ENCODE measurements around the gene SLC22A1.

SLC22A1 gene

DNA sequence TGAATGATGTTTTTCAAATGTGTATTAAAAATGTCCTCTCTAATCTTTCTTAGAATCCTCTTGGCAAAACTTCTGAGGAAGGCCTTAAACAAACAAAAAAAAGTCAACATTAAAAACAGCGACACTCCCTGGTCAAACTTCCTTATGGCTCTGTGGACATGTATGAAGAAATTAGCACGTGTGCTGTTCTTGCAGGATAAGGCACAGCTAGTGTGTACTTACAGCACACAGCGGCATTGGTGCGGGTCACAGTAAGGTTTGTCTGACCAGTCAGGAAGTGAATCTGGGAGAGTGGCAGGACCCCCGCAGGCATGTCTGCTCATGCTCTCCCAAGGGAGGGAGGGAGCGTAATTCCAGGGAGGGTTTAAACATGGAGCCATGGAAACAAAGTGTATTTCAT lies 38.8 kb downstream of the SLC22A1 start:
- Histone ChIP-seq H3K27me3 (peaks cover 12% of the 10 kb centered on the region), H3K4me3 (ENCODE audit: low read depth in 1 of 2, low read length in 1 of 2) (no peak overlapping the region), H3K27ac (no peak overlapping the region), H3K36me3 (no peaks in the 10 kb centered on the region), H3K9me3 (no peaks in the 10 kb centered on the region), H3K4me1 (ENCODE audit: control insufficient read depth in 1 of 2, insufficient read depth in 1 of 2, low read depth in 1 of 2, low read length in 1 of 2) (no peaks in the 10 kb centered on the region)
- TF ChIP-seq CTCF (IDR thresholded peaks at IDR 0.05): no peak

DNA sequence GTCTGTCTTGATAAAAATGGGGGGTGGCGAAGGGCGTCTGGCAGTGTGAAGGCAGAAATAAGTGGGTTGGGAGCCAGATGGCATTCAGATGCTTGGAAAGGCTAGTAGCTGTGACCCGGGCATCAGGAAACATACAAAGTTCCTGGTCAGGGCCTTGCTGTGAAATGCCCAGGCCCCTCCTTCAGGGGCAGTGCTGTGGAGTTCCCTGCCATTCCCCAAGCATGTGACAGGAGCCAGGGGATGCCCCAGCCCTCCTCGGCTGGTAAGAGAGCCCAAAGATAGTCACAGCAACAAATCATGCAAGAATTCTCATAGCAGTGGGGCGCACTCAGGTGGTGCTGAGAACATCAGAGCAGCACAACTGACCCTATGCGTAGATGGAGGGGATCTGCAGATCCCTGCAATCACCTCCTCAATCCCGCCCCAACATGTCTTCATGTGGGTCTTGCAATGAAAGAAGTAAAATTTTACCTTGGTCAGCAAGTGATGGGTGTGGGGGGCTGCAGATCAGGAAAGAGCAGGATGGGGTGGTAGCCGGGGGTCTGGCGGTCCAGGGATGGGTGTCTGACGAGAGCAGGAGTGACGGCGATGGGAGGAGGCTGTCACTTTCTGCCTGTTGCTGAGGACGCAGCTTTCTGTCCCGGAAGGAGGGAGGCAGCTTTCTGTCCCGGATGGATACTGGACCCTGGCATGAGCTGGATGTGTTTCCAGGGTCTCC lies 39.5 kb downstream of the SLC22A1 start:
- Histone ChIP-seq H3K27ac (no peak overlapping the region), H3K36me3 (no peaks in the 10 kb centered on the region), H3K4me1 (ENCODE audit: control insufficient read depth in 1 of 2, insufficient read depth in 1 of 2, low read depth in 1 of 2, low read length in 1 of 2) (no peaks in the 10 kb centered on the region), H3K4me3 (ENCODE audit: low read depth in 1 of 2, low read length in 1 of 2) (no peak overlapping the region), H3K27me3 (peaks cover 12% of the 10 kb centered on the region), H3K9me3 (no peaks in the 10 kb centered on the region)
- no peak for TF ChIP-seq CTCF (IDR thresholded peaks at IDR 0.05)

DNA sequence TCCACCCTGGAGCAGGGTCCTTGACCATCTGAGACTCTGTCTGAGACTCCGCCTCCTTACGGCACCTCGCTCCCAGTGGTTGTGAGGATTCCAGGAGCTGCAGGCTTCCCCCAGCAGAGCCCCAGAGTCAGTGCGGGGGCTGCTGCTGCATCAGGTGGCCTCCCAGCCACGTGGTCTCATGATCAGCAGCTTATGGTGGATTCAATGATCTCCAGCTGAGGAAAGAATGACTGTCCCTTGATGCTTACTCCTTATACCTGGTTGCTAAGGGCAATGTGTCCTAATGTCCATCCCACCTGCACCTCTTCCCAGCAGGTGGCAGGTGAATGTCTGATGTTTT lies 40.0 kb downstream of the SLC22A1 start:
- no peaks in the 10 kb centered on the region for H3K9me3 ChIP-seq
- TF ChIP-seq CTCF (IDR thresholded peaks at IDR 0.05): no peak
- H3K27me3 ChIP-seq: peaks cover 12% of the 10 kb centered on the region
- H3K4me1 ChIP-seq (ENCODE audit: control insufficient read depth in 1 of 2, insufficient read depth in 1 of 2, low read depth in 1 of 2, low read length in 1 of 2): no peaks in the 10 kb centered on the region
- H3K36me3 ChIP-seq: no peaks in the 10 kb centered on the region
- H3K27ac ChIP-seq: no peak overlapping the region
- H3K4me3 ChIP-seq (ENCODE audit: low read depth in 1 of 2, low read length in 1 of 2): no peak overlapping the region

GRCh38 chr6:160162030-160162566 lies 40.5 kb downstream of the SLC22A1 start:
- H3K36me3 ChIP-seq: no peaks in the 10 kb centered on the region
- H3K27ac ChIP-seq: no peak overlapping the region
- H3K4me1 ChIP-seq (ENCODE audit: control insufficient read depth in 1 of 2, insufficient read depth in 1 of 2, low read depth in 1 of 2, low read length in 1 of 2): no peaks in the 10 kb centered on the region
- H3K4me3 ChIP-seq (ENCODE audit: low read depth in 1 of 2, low read length in 1 of 2): no peak overlapping the region
- H3K27me3 ChIP-seq: peaks cover 12% of the 10 kb centered on the region
- H3K9me3 ChIP-seq: no peaks in the 10 kb centered on the region
- no peak for TF ChIP-seq CTCF (IDR thresholded peaks at IDR 0.05)

DNA sequence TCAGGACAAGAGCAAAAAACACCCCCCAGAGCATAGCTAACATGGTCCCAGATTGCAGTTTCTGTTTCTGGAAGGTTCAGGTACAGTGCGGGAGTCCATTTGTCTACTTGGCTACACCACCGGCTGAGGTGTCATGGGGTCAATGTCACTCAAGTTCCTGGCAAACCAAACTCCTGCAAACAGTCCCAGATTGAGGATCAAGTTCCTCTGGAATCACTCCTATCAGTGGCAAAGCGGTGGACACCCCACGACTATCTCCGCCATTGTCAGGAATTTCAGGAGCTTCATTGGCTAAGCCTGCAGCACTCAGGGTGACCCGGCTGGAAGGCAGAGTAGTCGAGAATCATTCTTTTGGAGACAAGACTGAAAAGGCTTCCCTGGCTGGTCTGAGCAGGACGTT lies 41.8 kb downstream of the SLC22A1 start:
- Histone ChIP-seq H3K4me3 (ENCODE audit: low read depth in 1 of 2, low read length in 1 of 2) (no peak overlapping the region), H3K36me3 (no peaks in the 10 kb centered on the region), H3K27me3 (peaks cover 12% of the 10 kb centered on the region), H3K9me3 (no peaks in the 10 kb centered on the region), H3K4me1 (ENCODE audit: control insufficient read depth in 1 of 2, insufficient read depth in 1 of 2, low read depth in 1 of 2, low read length in 1 of 2) (no peaks in the 10 kb centered on the region), H3K27ac (no peak overlapping the region)
- TF ChIP-seq CTCF (IDR thresholded peaks at IDR 0.05): no peak

Data from neutrophil (primary cell).